Measurements from ENCODE around the gene KIAA0825. TPM values are rescaled to one million over a fixed set of nuclear protein-coding genes. Genes with fewer than 3 reads are reported as not detected.

Gene KIAA0825
- total RNA-seq, 4 donors from 2014 or later = 4.8 to 11.8 (median 7.2) TPM

DNA sequence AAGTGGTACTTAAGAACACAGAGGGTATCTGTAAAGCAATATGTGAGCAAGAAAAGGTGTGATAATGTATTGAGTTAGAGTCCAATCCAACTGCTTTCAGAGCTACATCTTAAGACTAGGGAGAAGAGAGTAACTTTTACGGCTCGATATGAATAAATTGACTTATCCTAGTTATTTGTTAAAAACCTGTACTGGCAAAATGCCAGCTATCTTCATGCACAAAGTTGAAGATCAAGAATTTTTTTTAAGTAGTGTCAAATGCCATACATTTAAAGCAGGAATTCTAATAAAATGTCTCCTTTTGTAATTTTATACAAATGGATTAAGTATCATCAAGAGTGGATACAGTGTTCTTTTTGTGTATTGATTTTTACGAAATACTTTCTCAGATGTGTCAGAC, 305.2 kb downstream of the KIAA0825 start:
- no peak for TF ChIP-seq EP300 (IDR thresholded peaks at IDR 0.05)
- TF ChIP-seq POLR2A (IDR thresholded peaks at IDR 0.05) = no peak
- TF ChIP-seq, protein P1, sequence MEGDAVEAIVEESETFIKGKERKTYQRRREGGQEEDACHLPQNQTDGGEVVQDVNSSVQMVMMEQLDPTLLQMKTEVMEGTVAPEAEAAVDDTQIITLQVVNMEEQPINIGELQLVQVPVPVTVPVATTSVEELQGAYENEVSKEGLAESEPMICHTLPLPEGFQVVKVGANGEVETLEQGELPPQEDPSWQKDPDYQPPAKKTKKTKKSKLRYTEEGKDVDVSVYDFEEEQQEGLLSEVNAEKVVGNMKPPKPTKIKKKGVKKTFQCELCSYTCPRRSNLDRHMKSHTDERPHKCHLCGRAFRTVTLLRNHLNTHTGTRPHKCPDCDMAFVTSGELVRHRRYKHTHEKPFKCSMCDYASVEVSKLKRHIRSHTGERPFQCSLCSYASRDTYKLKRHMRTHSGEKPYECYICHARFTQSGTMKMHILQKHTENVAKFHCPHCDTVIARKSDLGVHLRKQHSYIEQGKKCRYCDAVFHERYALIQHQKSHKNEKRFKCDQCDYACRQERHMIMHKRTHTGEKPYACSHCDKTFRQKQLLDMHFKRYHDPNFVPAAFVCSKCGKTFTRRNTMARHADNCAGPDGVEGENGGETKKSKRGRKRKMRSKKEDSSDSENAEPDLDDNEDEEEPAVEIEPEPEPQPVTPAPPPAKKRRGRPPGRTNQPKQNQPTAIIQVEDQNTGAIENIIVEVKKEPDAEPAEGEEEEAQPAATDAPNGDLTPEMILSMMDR (IDR thresholded peaks at IDR 0.05) = no peak
- 88 to 94% methylated on average over 3 of the region's 3 CpGs for WGBS, 2 donors
- Histone ChIP-seq H3K4me1 (peaks cover 0 to 4% (median 0%) of the 10 kb centered on the region in 4 donors), H3K9me3 (no peaks in the 10 kb centered on the region), H3K27ac (no peak overlapping the region), H3K4me3 (no peak overlapping the region), H3K27me3 (no peaks in the 10 kb centered on the region), H3K36me3 (no peaks in the 10 kb centered on the region)
- DNase-seq (ENCODE audit: low spot score in 2 of 2) = no peak

DNA sequence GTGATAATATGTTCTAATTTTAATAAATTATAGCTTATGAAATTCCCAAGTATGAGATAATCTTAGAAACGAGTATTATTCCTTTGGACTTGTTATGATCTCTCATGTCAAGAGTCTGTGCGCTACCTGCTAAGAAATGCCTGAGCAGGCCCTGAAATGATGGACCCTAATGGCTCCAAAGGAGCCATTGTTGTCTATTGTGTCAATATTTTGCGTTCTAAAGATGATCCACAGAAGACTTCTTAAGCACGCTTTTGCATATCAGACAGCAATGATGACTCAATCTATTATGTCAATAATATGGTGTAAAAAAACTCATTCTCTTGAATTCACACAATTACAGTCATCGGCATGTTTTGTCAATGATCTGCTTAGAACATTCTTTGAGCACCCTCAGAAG, 306.1 kb downstream of the KIAA0825 start:
- peaks cover 0 to 4% (median 0%) of the 10 kb centered on the region in 4 donors for H3K4me1 ChIP-seq
- H3K36me3 ChIP-seq = no peaks in the 10 kb centered on the region
- TF ChIP-seq, protein P1 (IDR thresholded peaks at IDR 0.05) = no peak
- no peak for TF ChIP-seq POLR2A (IDR thresholded peaks at IDR 0.05)
- TF ChIP-seq EP300 (IDR thresholded peaks at IDR 0.05) = no peak
- no peaks in the 10 kb centered on the region for H3K9me3 ChIP-seq
- no peak overlapping the region for H3K27ac ChIP-seq
- no peak overlapping the region for H3K4me3 ChIP-seq
- H3K27me3 ChIP-seq = no peaks in the 10 kb centered on the region
- WGBS, 2 donors = 79% methylated on average over 5 of the region's 5 CpGs
- DNase-seq (ENCODE audit: low spot score in 2 of 2) = no peak

GRCh38 chr5:94310833-94311232, 307.6 kb downstream of the KIAA0825 start:
- H3K4me1 ChIP-seq = peaks cover 0 to 4% (median 0%) of the 10 kb centered on the region in 4 donors
- no peaks in the 10 kb centered on the region for H3K9me3 ChIP-seq
- DNase-seq (ENCODE audit: low spot score in 2 of 2) = no peak
- no peak for TF ChIP-seq POLR2A (IDR thresholded peaks at IDR 0.05)
- TF ChIP-seq, protein P1 (IDR thresholded peaks at IDR 0.05) = no peak
- no peak for TF ChIP-seq EP300 (IDR thresholded peaks at IDR 0.05)
- H3K36me3 ChIP-seq = no peaks in the 10 kb centered on the region
- H3K27me3 ChIP-seq = no peaks in the 10 kb centered on the region
- H3K27ac ChIP-seq = no peak overlapping the region
- 73 to 81% methylated on average over 1 of the region's 1 CpG for WGBS, 2 donors
- no peak overlapping the region for H3K4me3 ChIP-seq

DNA sequence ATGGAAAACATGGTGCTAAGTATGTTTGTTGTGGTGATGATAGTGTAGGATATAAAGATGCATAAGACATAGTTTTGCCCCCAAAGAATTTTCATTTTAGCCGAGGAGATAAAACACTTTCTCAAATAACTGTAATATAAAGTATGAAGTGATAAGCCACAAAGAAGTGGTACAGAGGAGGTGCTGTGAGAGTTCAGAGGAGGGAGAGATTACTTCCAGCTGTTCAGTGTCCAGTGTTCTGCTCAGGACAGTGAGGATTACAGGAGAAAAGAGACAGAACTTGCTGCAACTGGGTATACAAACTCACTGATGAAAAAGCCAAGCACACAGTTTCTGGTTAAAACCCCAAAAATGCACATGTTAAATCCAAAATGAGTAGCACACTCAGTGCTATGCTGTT, 309.3 kb downstream of the KIAA0825 start:
- H3K4me3 ChIP-seq = no peak overlapping the region
- DNase-seq (ENCODE audit: low spot score in 2 of 2) = no peak
- no peak for TF ChIP-seq EP300 (IDR thresholded peaks at IDR 0.05)
- TF ChIP-seq, protein P1 (IDR thresholded peaks at IDR 0.05) = no peak
- TF ChIP-seq POLR2A (IDR thresholded peaks at IDR 0.05) = no peak

GRCh38 chr5:94308442-94308841, 310.0 kb downstream of the KIAA0825 start:
- Histone ChIP-seq H3K4me1 (no peaks in the 10 kb centered on the region), H3K27me3 (no peaks in the 10 kb centered on the region), H3K36me3 (no peaks in the 10 kb centered on the region), H3K9me3 (no peaks in the 10 kb centered on the region), H3K4me3 (no peak overlapping the region), H3K27ac (no peak overlapping the region)
- WGBS, 2 donors = 50 to 70% methylated on average over 1 of the region's 1 CpG
- no peak for DNase-seq (ENCODE audit: low spot score in 2 of 2)
- TF ChIP-seq, protein P1 (IDR thresholded peaks at IDR 0.05) = no peak
- no peak for TF ChIP-seq EP300 (IDR thresholded peaks at IDR 0.05)
- no peak for TF ChIP-seq POLR2A (IDR thresholded peaks at IDR 0.05)

More for the DNA sequence above, 309.3 kb downstream of the KIAA0825 start:
- no peaks in the 10 kb centered on the region for H3K9me3 ChIP-seq
- no peak overlapping the region for H3K27ac ChIP-seq
- WGBS, 2 donors = 33% methylated on average over 1 of the region's 1 CpG
- H3K27me3 ChIP-seq = no peaks in the 10 kb centered on the region
- H3K36me3 ChIP-seq = no peaks in the 10 kb centered on the region
- no peaks in the 10 kb centered on the region for H3K4me1 ChIP-seq

All from tibial nerve (tissue), 4 donors.